ENCODE results near the gene NUAK1.

NUAK1 gene

DNA sequence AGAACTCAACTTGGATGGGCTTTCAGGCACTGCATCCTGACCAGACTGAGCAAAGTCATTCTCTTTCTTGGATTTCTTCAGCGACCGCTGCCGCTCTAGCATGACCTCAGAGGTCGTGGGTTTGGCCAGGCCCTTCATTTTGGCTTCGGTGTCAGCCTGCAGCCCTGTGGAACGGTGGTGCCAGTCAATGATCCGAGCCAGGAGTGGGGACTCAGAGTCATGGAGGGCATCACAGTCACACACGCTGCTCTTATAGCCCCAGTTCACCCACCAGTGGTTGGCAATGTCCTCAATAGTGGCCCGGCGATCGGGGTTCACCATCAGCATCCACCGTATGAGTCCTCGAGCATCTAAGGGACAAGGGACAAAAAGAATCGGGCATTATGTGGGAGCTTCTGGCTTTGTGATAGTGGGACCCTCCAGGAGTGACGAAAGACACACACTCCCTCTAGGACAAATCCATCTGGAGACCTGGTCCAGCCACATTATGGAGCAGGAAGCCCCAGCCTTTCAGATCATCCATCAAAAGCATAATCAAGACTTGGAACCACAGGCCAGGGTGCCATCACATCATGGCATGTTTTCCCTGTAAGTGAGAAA is 71.0 kb downstream of the NUAK1 start:
- no peak for DNase-seq (ENCODE audit: low read depth, low spot score)
- H3K27ac ChIP-seq, result no peak overlapping the region

DNA sequence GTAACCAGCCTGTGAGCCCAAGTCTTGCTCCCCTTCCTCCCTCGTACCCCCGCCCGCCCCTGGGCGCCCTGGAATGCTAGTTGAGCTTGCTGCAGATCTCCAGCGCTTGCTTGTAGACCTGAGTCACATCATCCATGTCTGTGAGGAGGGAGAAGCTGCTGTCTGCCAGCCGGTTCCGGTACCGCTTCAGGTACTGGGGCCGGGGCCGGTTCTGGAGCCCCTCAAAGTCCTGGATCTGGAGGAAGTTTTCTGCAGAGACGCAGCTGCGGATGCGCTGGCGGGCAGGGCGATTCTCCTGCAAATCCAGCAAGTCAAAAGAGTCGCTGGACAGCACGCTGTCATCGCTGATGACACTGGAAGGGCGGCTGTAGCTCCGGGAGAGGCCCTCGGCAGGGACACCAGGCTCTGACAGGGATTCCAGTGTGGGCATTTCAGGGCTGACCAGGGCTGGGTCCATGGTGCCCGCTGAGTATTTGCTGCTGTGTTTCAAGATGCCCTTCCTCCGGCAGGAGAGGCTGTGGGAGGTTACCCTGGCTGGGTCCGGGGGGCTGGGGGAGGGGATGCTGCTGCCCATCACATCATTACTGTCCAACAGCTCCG is 71.9 kb downstream of the NUAK1 start:
- no peak overlapping the region for H3K27ac ChIP-seq
- DNase-seq (ENCODE audit: low read depth, low spot score), result no peak

DNA sequence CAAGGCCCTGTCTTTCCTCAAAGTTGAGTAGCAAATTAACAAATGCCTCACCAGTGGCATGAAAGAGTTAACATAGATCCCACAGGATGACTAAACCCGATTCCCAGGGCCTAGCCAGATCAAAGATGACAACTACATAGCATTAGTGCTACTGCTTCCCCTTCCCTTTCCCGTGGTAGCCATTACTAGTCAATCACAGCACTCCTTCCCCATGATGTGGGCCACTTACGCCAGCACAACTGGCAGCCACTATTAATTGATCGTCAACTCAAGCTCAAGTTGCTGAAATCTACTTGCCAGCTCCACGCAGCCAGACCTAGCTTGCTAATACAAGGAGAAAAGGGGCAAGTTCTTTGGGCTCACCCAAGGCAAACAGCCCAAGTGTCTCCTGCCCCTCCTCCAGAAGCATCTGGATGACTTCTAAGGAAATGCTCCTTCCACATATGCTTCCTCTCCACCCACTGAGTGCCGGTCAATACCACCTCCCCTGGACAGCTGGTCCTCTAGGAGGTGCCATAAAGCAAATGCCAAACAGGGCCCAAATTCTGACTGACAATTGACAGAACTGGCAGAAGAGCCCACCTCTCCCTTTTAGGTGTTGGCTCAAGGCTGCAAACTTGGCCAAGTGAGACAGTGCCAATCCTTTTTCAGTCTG is 72.6 kb downstream of the NUAK1 start:
- no peak overlapping the region for H3K27ac ChIP-seq
- no peak for DNase-seq (ENCODE audit: low read depth, low spot score)

DNA sequence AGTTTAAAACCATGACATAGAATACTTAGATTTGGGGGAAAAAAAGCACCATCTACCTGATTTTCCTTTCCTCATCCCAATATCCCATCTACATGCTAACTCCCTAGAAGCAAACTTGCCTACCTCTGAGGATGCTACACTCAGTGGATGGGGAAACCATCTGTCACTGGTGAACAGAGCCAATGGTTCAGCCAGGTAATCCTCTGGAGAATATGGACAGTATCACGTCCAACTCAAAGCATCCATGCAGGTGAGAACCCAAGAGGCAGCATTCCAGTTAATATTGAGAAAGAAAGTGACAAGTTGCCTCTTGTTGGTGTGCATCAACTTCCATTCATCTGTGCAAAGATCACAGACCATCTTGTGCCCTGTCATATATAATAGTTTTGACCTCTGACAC is 73.2 kb downstream of the NUAK1 start:
- DNase-seq (ENCODE audit: low read depth, low spot score), result no peak
- no peak overlapping the region for H3K27ac ChIP-seq

DNA sequence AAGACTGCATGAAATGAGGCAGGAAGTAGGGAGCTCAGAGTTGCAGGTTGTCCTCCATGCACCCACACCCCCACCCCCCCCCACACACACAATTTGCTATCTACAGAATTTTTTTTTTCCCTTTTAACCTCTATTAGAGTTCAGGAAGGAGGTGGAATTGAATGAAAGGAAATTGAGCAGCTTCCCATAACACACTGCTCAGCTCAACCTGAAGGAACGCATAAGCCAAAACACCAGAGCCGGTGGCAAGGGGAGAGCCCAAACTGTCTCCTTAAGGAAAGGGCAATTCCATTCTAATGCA is 74.1 kb downstream of the NUAK1 start:
- H3K27ac ChIP-seq, result no peak overlapping the region
- no peak for DNase-seq (ENCODE audit: low read depth, low spot score)

DNA sequence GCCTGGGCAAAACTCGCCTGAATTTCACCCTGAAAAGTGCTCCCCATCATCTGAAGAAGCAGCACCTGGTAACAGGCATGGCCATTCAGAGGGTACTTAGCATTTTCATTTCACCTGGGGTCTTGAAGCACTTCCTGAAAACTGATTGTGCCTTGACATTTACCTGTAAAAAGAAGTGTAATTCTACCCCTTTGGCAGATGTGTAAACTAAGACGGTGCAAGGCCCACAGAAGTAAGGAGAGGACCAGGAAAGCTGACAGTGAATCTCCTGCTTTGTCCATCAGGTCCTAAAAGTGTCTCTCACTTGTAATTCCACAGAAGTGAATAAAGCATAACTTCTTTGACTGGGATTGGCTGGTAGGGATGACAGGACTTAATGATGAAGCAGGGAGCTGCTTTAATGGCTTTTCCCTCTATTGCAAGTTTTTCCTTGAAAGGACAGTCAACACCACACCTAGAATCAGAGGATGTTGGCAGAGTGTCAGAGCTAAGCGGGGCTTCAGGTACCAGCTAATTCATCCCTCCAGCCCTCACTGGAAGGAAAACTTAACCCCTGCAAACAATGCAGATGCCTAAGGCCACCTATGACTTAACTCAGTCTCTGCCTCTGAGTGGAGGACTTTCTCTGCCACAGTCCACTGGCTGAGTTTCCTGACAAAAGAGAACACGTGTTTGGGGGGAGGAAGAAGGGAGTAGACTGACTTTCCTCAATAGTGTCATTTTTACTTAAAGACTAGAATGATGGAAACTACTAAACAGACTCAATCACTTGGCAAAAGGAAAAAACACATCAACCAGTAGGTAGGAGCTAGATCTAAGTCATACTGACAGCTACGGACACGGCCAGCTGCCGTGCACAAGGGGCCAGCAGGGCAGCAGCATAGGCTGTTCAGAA is 74.7 kb downstream of the NUAK1 start:
- DNase-seq (ENCODE audit: low read depth, low spot score), result no peak
- no peak overlapping the region for H3K27ac ChIP-seq

- no peak for DNase-seq (ENCODE audit: low read depth, low spot score)
- H3K27ac ChIP-seq, result no peak overlapping the region
These were observed 76.1 kb downstream of the NUAK1 start for GRCh38 chr12:106062693-106063092.

DNA sequence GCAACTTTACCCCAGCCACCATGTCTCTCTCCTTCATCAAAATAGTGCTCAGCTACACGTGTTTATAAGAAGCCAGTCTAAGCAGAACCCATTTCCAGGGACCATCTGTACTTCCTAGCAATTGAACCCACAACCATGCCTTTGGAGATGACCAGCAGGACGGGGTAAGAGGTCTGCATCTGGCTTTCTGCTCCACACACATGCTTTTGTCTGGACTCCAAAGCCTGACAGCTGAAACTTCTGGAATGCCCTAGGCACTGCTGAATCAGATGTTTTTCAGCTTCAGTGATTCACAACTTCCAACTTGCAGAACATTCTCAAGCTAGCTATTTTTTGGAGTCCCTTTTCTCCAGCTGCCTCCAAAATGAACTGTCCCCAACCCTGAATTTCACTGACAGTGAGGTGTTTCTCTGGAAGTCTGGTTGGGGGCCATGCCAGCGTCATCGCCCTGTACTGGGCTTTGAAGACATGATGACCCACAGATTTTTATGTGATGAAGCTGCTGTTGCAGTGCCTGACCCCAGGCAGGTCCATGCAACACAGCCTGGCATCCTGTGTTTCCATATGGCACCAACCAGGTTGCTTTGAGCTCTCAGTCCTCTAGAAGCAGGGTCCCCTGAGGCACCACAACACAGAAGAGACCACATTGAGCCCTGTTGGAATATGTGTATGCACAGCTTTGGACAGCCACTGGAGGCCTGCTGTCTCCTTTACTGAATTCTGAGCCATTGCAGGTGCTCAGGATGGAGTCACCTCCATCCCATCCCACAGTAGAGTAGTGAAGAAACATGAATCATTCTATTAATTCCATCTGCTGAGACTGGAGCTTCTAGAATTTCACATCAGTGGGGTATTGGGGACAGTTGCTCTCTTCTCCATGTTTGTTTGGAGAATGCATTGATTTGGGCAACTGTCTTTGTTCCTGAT is 80.2 kb downstream of the NUAK1 start:
- no peak for DNase-seq (ENCODE audit: low read depth, low spot score)
- no peak overlapping the region for H3K27ac ChIP-seq

GRCh38 chr12:106054049-106054448 is 84.7 kb downstream of the NUAK1 start:
- no peak for DNase-seq (ENCODE audit: low read depth, low spot score)
- no peak overlapping the region for H3K27ac ChIP-seq

DNA sequence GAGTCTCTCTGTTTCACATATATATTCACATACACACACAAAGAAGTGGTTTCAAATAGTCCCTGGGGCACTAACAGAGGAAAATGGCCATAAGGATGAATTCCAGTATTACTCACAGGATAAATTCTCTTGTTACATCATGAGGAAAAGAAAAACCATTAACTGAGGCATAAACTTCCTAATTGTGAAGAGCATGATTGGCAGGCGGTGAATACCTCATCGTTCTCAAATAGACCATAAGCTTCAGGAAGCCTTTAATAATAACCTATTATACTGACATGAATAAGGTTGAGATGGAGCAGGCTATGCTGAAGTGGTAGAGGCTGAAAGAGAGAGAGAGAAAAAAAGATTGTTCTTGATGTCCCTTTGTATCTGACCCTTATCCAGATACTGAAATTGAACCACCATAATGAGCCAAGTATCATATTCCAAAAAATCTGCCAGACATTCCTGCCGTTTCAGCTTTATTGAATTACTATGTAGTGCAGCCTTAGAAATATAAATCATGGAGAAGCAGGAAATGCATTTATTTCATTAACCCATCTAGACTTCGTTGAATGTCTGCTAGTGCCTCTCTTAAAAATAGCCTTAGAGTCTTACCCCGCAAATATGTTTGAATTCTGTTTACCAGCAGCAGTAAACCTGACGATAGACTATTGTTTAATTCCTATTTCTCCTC is 86.8 kb downstream of the NUAK1 start:
- no peak overlapping the region for H3K27ac ChIP-seq
- no peak for DNase-seq (ENCODE audit: low read depth, low spot score)

- DNase-seq (ENCODE audit: low read depth, low spot score), result no peak
- H3K27ac ChIP-seq, result no peak overlapping the region
These were observed 89.2 kb downstream of the NUAK1 start for GRCh38 chr12:106049546-106049945.

DNA sequence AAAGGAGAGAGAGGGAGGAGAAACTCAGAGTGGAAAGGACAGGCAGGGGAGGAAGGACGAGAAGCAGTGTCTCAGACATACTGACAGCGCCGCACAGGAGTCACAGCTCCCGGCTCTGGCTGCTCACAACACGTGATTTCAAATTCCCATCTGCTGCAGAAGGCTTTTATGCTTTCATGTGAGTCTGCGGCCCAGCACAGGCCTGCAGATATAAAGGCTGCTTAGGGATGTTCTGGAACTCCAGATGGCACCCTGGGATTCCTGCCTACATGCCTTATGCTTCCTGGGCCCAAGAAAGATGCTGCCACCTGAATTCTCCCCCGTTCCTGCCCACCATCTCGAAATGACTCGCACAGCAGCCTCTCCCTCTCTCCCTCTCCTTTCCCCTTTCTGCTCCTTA is 89.6 kb downstream of the NUAK1 start:
- no peak overlapping the region for H3K27ac ChIP-seq
- DNase-seq (ENCODE audit: low read depth, low spot score), result no peak

GRCh38 chr12:106048676-106049075 is 90.1 kb downstream of the NUAK1 start:
- no peak for DNase-seq (ENCODE audit: low read depth, low spot score)
- H3K27ac ChIP-seq, result no peak overlapping the region

GRCh38 chr12:106048016-106048415 is 90.7 kb downstream of the NUAK1 start:
- no peak overlapping the region for H3K27ac ChIP-seq

GRCh38 chr12:106046947-106047346 is 91.8 kb downstream of the NUAK1 start:
- no peak overlapping the region for H3K27ac ChIP-seq
- DNase-seq (ENCODE audit: low read depth, low spot score), result no peak

More at GRCh38 chr12:106048016-106048415, 90.7 kb downstream of the NUAK1 start:
- no peak for DNase-seq (ENCODE audit: low read depth, low spot score)

GRCh38 chr12:106046301-106046846 is 92.4 kb downstream of the NUAK1 start:
- no peak overlapping the region for H3K27ac ChIP-seq
- DNase-seq (ENCODE audit: low read depth, low spot score), result no peak

- H3K27ac ChIP-seq, result no peak overlapping the region
- DNase-seq (ENCODE audit: low read depth, low spot score), result no peak
These were observed 93.5 kb downstream of the NUAK1 start for GRCh38 chr12:106045251-106045674.

GRCh38 chr12:106044773-106045172 is 94.0 kb downstream of the NUAK1 start:
- H3K27ac ChIP-seq, result no peak overlapping the region
- no peak for DNase-seq (ENCODE audit: low read depth, low spot score)

- no peak overlapping the region for H3K27ac ChIP-seq
- DNase-seq (ENCODE audit: low read depth, low spot score), result no peak
These were observed 96.7 kb downstream of the NUAK1 start for GRCh38 chr12:106042037-106042436.
